Measurements from ENCODE around the gene TSC2.

- no peak for TF ChIP-seq POLR2A (IDR thresholded peaks at IDR 0.05; ENCODE audit: low read depth, low read length)
- no peak for TF ChIP-seq POLR2AphosphoS5 (IDR thresholded peaks at IDR 0.05; ENCODE audit: low read depth, low read length)
- TF ChIP-seq TAF1 (IDR thresholded peaks at IDR 0.05; ENCODE audit: low read depth, low read length), result no peak
- TF ChIP-seq POU2F2 (IDR thresholded peaks at IDR 0.05; ENCODE audit: low read depth, low read length), result no peak
- TF ChIP-seq SPI1 (IDR thresholded peaks at IDR 0.05; ENCODE audit: low read depth, low read length), result no peak
Observed at GRCh38 chr16:2037115-2037514, 10.7 kb upstream of the TSC2 start.
